Stimulated activated CD4-positive, alpha-beta T cell treated with anti-CD3 and anti-CD28 coated beads, Interleukin-4, amount 100 ng/mL, for 1 hour (primary cell): Measurements from ENCODE around the gene DGUOK.
"Not testable (repeated sequence)": the region's sequence is repeated elsewhere in the genome, so short reads cannot be mapped to it uniquely, and the experiment has no call there.

ENCODE experiments used
- DNase-seq: peaks from one replicate; pipeline ENCODE4 v3.0.0-alpha.2; 2020

DGUOK gene

DNA sequence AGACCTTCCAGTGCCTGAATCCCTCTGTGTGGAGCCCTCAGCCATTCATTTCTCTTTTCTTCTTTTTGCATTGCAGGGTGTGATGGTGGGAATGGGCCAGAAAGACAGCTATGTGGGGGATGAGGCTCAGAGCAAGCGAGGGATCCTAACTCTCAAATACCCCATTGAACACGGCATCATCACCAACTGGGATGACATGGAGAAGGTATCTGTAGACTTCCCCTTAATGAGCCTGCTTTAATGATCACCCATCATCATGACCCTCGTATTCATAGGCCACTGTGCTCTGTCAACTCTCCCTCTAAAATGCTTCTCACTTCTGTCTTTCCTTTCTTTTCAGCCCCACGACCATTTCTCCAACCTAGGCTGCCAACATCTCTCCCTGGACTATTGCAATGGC lies 24.4 kb upstream of the DGUOK start:
- no peak for DNase-seq

GRCh38 chr2:73903313-73903712 lies 23.4 kb upstream of the DGUOK start:
- DNase-seq: no peak

- not testable (repeated sequence) for DNase-seq
Observed at GRCh38 chr2:73903949-73904613, 22.6 kb upstream of the DGUOK start.

DNA sequence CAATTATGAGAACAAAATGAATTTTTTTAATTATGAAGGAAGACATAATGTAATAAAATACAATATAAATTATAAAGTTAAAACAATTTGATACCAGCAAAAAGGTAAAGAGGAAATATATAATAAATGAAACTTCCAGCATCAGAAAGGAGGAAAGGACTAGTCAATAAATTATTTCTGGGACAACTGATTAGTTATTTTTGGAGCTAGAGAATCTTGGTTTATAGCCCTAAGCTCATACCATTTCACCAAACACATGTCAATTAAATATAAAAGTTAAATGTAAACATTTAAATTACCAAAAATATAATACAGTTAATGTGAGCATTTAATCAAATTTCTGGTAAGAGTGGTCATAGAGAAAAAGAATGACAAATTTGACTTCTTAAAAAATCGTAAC lies 21.7 kb upstream of the DGUOK start:
- DNase-seq: no peak

- no peak for DNase-seq
Observed at GRCh38 chr2:73906847-73907505, 19.7 kb upstream of the DGUOK start.

GRCh38 chr2:73907840-73908452 lies 18.7 kb upstream of the DGUOK start:
- DNase-seq: peak; percentile 50

DNA sequence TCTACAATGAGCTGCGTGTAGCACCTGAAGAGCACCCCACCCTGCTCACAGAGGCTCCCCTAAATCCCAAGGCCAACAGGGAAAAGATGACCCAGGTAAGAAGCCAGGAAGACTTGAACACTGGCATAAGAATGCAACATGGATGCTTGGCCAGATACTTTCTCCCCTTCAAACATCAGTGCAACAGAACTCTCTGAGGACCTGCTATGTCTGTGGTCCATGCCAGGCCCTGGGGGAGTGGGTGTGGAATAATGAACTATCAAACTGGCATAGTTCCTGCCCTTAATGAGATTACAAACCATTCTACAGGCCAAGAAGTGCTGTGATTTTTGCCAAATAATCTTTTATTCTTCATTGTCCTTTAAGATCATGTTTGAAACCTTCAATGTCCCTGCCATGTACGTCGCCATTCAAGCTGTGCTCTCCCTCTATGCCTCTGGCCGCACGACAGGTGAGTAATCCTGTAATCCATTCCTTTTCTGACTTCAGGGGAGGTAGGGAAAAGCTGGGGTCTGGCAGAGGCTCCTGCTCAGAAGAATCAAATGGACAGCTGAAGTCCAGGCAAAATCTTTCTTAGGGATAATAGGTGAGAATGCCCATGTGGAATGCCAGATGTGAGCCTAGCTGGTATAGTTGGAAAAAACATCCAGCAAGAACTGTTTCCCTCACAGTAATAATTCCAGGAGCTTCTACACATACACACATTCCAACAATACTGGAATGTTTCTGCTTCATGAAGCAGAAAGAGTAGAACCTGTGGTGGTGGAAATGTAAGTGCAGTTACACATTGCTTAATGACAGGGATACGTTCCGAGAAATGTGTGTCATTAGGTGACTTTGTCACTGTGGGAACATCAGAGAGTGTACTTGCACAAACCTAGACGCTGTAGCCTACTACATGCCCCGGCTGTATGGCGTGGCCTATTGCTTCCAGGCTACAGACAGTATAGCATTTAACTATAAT lies 17.7 kb upstream of the DGUOK start:
- DNase-seq: no peak

DNA sequence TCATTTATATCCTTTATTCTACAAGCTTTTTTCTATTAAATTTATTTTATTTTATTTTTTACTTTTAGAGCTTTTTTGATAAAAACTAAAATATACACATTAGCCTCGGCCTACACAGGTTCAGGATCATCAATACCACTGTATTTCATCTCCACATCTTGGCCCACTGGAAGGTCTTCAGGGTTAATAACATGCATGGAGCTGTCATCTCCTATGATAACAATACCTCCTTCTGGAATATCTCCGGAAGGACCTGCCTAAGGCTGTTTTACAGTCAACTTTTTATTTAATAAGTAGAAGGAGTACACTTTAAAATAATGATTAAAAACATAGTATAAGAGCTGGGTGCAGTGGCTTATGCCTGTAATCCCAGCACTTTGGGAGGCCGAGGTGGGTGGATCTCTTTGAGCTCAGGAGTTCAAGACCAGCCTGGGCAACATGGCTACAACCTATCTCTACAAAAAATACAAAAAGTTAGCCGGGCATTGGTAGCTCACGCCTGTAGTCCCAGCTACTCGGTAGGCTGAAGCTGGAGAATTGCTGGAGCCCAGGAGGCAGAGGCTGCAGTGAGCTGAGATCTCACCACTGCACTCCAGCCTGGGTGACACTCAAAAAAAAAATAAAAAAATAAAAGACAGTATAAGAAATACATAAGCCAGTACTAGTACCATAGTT lies 15.7 kb upstream of the DGUOK start:
- no peak for DNase-seq

DNA sequence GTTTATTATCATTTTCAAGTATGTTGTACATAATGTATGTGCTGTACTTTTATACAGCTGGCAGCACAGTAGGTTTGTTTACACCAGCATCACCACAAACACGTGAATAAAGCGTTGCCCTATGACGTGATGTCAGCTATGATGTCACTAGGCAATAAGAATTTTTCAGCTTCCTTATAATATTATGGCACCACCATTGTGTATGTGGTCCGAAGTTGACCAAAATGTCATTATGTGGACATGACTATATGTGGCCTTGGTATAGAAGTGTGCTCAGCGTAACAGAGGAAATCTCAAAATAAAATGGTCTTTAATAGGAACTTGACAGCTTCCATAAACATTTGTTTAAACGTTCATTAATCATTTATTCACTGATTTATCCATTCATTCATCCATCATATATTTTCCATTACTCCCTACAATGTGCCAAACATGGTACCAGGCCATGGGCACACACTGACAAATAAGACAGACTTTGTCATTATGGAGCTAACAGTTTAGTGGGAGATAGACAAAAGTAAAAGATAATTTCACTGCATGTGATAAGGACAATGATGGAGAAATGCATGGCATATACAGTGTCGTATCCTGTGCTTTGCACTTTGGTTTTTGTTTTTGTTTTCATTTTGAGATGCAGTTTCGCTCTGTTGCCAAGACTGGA lies 15.0 kb upstream of the DGUOK start:
- no peak for DNase-seq

DNA sequence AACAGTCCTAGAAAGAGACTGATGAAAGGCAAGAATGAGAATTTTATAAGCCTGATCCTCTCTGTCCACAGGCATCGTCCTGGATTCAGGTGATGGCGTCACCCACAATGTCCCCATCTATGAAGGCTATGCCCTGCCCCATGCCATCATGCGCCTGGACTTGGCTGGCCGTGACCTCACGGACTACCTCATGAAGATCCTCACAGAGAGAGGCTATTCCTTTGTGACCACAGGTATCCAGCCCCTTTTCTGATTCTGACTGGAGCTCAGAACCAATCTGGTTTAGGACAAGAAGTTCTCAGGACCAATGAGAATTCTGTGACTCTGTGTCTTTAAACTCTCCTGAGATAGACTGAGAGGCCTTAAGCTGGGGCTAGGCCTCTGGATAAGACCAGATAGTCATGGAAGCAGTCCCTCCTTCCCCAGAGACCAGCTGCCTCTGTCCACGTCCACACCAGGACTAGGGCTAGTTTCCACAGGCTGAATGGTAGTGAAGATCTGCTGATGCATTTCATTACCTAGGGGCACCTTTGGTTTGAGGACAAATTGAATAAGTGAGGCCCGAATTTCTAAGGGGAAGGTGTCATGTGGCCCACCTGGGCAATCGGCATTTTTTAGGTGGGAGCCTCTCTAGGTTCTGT lies 13.1 kb upstream of the DGUOK start:
- no peak for DNase-seq

- no peak for DNase-seq
Observed at GRCh38 chr2:73914667-73915066, 12.0 kb upstream of the DGUOK start.

DNA sequence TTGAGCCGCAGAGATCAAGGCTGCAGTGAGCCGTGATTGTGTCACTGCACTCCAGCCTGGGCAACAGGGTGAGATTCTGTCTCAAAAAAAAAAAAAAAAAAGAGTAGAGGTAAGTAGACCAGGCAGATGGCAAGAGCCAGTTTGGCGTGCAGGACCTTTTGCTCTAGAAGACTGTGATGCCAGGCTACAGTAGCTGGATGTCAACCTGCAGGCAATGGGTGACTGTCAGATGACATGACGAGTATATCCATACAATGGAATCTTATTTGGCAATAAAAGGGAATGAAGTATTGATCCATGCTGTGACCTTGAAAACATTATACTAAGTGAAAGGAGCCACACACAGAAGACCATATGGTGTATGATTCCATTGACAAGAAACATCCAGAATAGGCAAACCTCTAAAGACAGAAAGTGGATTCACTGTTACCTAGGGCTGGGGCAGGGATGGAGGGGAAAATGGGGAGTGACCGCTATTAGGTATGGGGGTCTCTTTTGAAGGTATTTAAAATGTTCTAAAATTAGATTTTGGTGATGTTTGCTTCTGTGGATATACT lies 11.2 kb upstream of the DGUOK start:
- DNase-seq: no peak

GRCh38 chr2:73916666-73917065 lies 10.0 kb upstream of the DGUOK start:
- no peak for DNase-seq

- DNase-seq: no peak
Observed at GRCh38 chr2:73917296-73917695, 9.4 kb upstream of the DGUOK start.

DNA sequence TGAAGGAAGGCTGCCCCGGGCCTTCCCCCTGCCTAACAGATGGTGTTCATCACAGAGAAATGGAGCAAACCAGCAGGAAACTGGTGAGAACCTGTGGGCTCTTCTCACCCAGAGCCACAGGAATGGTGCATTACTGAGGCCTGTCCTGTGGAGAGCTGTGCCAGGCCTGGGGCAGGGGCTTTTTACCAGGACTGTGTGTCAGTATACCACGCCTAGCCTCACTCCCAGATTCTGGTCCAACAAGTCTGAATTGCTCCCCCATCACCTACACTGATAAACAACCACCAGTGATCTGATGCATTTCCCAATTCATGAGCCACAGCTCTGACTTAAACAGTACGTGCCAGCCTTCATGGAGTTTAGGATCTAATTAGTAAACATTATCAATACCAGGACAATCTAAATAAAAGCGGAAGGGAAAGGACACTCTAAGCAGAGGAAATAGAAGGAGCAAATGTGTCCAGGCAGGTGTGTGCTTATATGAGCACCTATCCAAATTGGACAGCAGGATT lies 8.9 kb upstream of the DGUOK start:
- DNase-seq: no peak

DNA sequence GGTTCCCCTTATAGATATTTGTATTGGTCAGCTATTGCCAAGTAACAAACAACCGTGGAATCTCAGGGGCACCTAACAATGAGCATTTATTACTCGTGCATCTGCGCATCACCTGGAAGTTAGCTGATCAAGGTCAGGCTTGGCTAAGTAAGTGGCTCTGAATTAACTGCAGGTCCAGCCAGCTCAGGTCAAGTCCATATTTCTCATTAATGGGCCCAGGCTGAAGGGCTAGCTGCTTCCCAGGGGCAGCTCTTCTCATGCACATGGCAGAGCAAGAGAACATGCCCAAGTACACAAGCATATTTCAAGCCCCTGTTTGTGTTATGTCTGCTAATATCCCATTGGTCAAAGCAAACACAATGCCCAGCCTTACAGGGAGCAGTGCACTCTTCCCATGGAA lies 7.8 kb upstream of the DGUOK start:
- DNase-seq: no peak

GRCh38 chr2:73919596-73920228 lies 7.0 kb upstream of the DGUOK start:
- no peak for DNase-seq

DNA sequence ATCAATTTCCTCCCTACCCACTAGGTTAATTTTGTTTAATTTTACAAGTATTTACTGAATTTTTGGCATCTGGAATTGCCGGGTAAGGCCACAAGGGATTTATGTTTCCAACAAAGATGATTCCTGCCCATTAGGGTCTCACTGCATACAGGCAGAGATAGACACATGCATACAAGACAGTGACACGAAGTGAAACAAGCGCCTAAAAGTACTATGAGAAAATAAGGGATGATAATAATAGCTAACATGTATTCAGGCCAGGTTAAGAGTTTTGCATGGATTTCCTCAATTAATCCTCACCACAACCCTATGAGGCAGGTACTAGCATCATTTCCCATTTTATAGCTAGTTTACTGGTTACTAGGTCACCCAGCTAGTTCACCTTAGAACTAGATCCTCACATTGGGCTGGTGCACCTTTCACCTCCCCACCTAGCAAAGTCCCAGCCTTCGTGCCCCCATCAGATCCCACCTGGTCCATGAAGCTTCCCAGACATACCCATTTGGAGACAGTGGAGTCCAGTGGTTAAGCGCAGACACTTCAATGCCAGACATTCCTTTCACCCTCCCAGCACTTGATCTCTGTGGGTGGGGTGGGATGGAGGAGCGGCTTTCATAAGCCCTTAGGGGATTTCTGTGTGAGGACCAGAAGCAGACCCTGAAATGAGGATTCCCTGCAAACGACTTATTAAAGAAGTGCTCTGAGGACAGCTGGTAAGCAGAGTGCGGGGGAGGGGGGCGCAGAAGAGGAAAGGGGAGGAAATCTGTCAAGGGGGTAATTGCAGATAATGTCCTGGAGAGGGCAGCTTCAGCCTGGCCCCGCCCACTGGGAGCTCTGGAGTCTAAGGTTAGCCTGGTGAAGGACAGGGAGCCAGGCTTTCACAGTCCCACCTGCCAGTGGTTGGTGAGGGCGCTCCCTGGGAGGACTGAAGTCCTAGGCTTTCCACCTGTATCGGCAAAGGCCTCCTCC lies 5.8 kb upstream of the DGUOK start:
- peak; percentile 47 for DNase-seq

- no peak for DNase-seq
Observed at GRCh38 chr2:73921581-73921980, 5.1 kb upstream of the DGUOK start.
